Fibroblast of villous mesenchyme (primary cell): ENCODE results near the gene RALGAPA1. TPM values are rescaled to one million over a fixed set of nuclear protein-coding genes. Genes with fewer than 3 reads are reported as not detected.
"Not testable (repeated sequence)": the region's sequence is repeated elsewhere in the genome, so short reads cannot be mapped to it uniquely, and the experiment has no call there.

Experiments used
- DNase-seq: peaks from one replicate; pipeline ENCODE4 v3.0.0-alpha.2; 2010; ENCODE audit warnings: low read depth
- H3K4me3 ChIP-seq: 2 replicates; pipeline ENCODE4 v1.5.1; 2011; ENCODE audit warnings: low read depth, mild to moderate bottlenecking, low read length
- CTCF ChIP-seq: IDR thresholded peaks from 2 replicates; pipeline ENCODE4 v1.5.1; 2012; ENCODE audit warnings: low read depth, mild to moderate bottlenecking, low read length; ENCODE audit not compliant: insufficient read depth
- total RNA-seq: library from RNA; depleted of rRNA; stranded (reverse); fragments of >200 nt; gene quantifications from 2 replicates; pipeline ENCODE4 v1.2.3, GENCODE V29; 2012

Gene RALGAPA1
- total RNA-seq, 1 donor = 57.9 TPM

DNA sequence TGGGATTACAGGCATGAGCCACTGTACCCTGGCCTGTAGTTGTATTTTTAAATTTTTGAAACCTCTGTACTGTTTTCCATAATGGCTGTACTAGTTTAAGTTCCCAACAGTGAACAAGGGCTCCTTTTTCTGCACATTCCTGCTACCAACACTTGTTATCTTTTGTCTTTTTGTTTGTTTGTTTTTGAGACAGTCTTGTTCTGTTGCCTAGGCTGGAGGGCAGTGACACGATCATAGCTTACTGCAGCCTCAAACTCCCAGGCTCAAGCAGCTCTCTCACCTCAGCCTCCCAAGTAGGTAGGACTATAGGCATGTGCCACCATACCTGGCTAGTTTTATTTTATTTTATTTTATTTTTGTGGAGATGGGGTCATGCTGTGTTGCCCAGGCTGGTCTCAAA is 40.0 kb upstream of the RALGAPA1 start:
- no peak for TF ChIP-seq CTCF
- no peak for DNase-seq

DNA sequence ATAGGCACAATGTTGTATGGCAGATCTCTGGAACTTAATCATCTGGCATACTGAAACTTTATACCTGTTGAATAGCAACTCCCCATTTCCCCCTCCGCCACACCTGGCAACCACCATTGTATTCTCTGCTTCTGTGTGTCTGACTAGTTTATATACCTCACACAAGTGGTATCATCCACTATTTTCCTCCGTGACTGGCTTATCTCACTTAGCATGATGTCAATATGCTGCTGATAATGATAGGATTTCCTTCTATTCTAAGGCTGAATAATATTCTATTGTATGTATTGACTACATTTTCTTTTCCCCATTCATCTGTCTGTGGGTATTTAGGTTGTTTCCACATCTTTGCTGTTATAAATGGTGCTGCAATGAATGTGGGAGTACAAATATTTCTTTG is 38.5 kb upstream of the RALGAPA1 start:
- TF ChIP-seq CTCF = no peak
- no peak overlapping the region for H3K4me3 ChIP-seq
- DNase-seq = no peak

More for the DNA sequence above, 40.0 kb upstream of the RALGAPA1 start:
- no peak overlapping the region for H3K4me3 ChIP-seq

DNA sequence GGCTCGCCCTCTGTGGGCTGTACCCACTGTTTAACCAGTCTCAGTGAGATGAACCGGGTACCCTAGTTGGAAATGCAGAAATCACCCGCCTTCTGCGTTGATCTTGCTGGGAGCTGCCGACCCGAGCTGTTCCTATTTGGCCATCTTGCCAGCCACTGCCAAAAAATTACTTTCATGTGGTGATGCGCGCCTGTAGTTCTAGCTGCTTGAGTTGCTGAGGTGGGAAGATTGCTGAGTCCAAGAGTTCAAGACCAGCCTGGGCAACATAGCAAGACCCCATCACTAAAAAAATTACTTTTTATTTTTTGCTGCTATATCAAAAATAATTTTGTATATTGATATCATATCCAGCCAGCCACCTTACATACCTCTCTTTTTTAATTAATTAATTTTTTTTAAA is 35.4 kb upstream of the RALGAPA1 start:
- no peak for TF ChIP-seq CTCF
- DNase-seq = no peak
- H3K4me3 ChIP-seq = no peak overlapping the region

- not testable (repeated sequence) for H3K4me3 ChIP-seq, DNase-seq
Observed at GRCh38 chr14:35842245-35842644, 33.1 kb upstream of the RALGAPA1 start.

DNA sequence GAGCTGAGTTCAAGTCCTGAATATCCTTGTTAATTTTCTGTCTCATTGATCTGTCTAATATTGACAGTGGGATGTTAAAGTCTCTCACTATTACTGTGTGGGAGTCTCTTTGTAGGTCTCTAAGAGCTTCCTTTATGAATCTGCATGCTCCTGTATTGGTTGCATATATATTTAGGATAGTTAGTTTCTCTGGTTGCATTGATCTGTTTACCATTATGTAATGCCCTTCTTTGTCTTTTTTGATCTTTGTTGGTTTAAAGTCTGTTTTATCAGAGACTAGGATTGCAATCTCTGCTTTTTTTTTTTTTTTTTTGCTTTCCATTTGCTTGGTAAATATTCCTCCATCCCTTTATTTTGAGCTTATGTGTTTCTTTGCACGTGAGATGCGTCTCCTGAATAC is 32.6 kb upstream of the RALGAPA1 start:
- H3K4me3 ChIP-seq, DNase-seq: not testable (repeated sequence)

- no peak overlapping the region for H3K4me3 ChIP-seq
- DNase-seq = no peak
- no peak for TF ChIP-seq CTCF
Observed at GRCh38 chr14:35835208-35835982, 26.3 kb upstream of the RALGAPA1 start.

GRCh38 chr14:35829449-35829848 is 20.4 kb upstream of the RALGAPA1 start:
- TF ChIP-seq CTCF = no peak
- H3K4me3 ChIP-seq = no peak overlapping the region
- no peak for DNase-seq
